PC-9 (cell line): ENCODE results near the gene TFAP2B. TPM values are rescaled to one million over a fixed set of nuclear protein-coding genes. Genes with fewer than 3 reads are reported as not detected.

ENCODE experiments used
- BruUV-seq: library from RNA; stranded (reverse); fragments of 400-500 nt; replicated peaks from 2 replicates; lab custom pipeline; 2021; lab: Mats Ljungman, UMichigan
- CTCF ChIA-PET: fragments of 300-600 bp; sonication (Branson Sonifier 250); formaldehyde crosslinking; loops from one replicate; lab custom pipeline; 2022; ENCODE audit warnings: antibody characterized with exemption; lab: Charles Lee
- POLR2A ChIA-PET: fragments of 300-600 bp; sonication (Branson Sonifier 250); formaldehyde crosslinking; loops from one replicate; lab custom pipeline; 2022; ENCODE audit warnings: antibody characterized with exemption; ENCODE audit not compliant: unreplicated experiment; lab: Charles Lee
- DNase-seq, 2 experiments: peaks; one replicate each; pipeline versions ENCODE4 v3.0.0 to v3.0.0-alpha.2; 2015 to 2022; ENCODE audit warnings: mixed read lengths in 1 of 2
- H2AFZ ChIP-seq: fragments of 200-600 bp; sonication (generic); 2 replicates; pipeline ENCODE4 v1.8.1; 2017; ENCODE audit warnings: antibody characterized with exemption
- H3F3A ChIP-seq: fragments of 200-600 bp; sonication (generic); 2 replicates; pipeline ENCODE4 v1.8.1; 2017; ENCODE audit warnings: antibody characterized with exemption, mild to moderate bottlenecking, low read depth; ENCODE audit not compliant: insufficient read depth
- H3K27ac ChIP-seq: fragments of 200-600 bp; sonication (generic); 2 replicates; pipeline ENCODE4 v1.6.1; 2016; ENCODE audit warnings: mixed run types
- H3K27me3 ChIP-seq: fragments of 200-600 bp; sonication (generic); 2 replicates; pipeline ENCODE4 v1.6.1; 2016; ENCODE audit warnings: low read depth, mixed run types; ENCODE audit not compliant: insufficient read depth
- H3K36me3 ChIP-seq: fragments of 200-600 bp; sonication (generic); 2 replicates; pipeline ENCODE4 v1.6.1; 2016; ENCODE audit warnings: low read depth, mixed run types
- H3K4me1 ChIP-seq: fragments of 200-600 bp; sonication (generic); replicated peaks from 2 replicates; pipeline ENCODE4 v1.6.1; 2016; ENCODE audit warnings: mixed run types; ENCODE audit not compliant: insufficient read depth
- H3K4me2 ChIP-seq: fragments of 200-600 bp; sonication (generic); 2 replicates; pipeline ENCODE4 v1.6.1; 2017; ENCODE audit warnings: mixed run types
- H3K4me3 ChIP-seq: fragments of 200-600 bp; sonication (generic); 2 replicates; pipeline ENCODE4 v1.6.1; 2016; ENCODE audit warnings: mixed run types
- H3K79me2 ChIP-seq: fragments of 200-600 bp; sonication (generic); 2 replicates; pipeline ENCODE4 v1.6.1; 2017; ENCODE audit warnings: low read depth, mixed run types
- H3K9me2 ChIP-seq: fragments of 200-600 bp; sonication (generic); 2 replicates; pipeline ENCODE4 v1.8.1; 2017; ENCODE audit warnings: mild to moderate bottlenecking; ENCODE audit not compliant: insufficient read depth
- H3K9me3 ChIP-seq: fragments of 200-600 bp; sonication (generic); 2 replicates; pipeline ENCODE4 v1.8.1; 2016; ENCODE audit warnings: low read depth; ENCODE audit not compliant: insufficient read depth
- H4K20me1 ChIP-seq: fragments of 200-600 bp; sonication (generic); 2 replicates; pipeline ENCODE4 v1.8.1; 2017; ENCODE audit not compliant: insufficient read depth
- CTCF ChIP-seq: fragments of 200-600 bp; sonication (generic); conservative IDR thresholded peaks from 2 replicates; pipeline ENCODE4 v1.6.1; 2017; ENCODE audit warnings: mixed run types, antibody characterized with exemption, mild to moderate bottlenecking, moderate library complexity
- EZH2 ChIP-seq: fragments of 200-600 bp; sonication (generic); IDR thresholded peaks from 2 replicates; pipeline ENCODE4 v1.8.0; 2017; ENCODE audit warnings: antibody characterized with exemption, low read depth
- intact Hi-C: fragments of 100-400 bp; cut with micrococcal nuclease; formaldehyde crosslinking; loops from one replicate; pipeline ENCODE4 v1.10.0; 2022; ENCODE audit not compliant: unreplicated experiment
- total RNA-seq: library from RNA; stranded (reverse); gene quantifications from 2 replicates; pipeline ENCODE4 v1.2.3, GENCODE V29; 2021

Gene TFAP2B
- total RNA-seq, 1 experiment from 2014 or later = not detected

GRCh38 chr6:50822078-50822476 is 3.4 kb downstream of the TFAP2B start:
- peaks cover 25% of the 10 kb centered on the region; the same call in 1 of the 2 replicates for H3K27me3 ChIP-seq

GRCh38 chr6:50823094-50823920 is 4.6 kb downstream of the TFAP2B start:
- BruUV-seq = no TSS peak
- Histone ChIP-seq H2AFZ (no peak overlapping the region), H3K27me3 (peaks cover 29% of the 10 kb centered on the region; the same call in 1 of the 2 replicates), H3F3A (no peaks in the 10 kb centered on the region), H3K4me2 (no peak overlapping the region), H4K20me1 (no peaks in the 10 kb centered on the region), H3K27ac (no peak overlapping the region), H3K9me3 (no peaks in the 10 kb centered on the region), H3K9me2 (no peaks in the 10 kb centered on the region), H3K36me3 (no peaks in the 10 kb centered on the region), H3K4me3 (no peak overlapping the region), H3K79me2 (no peaks in the 10 kb centered on the region), H3K4me1 (no peaks in the 10 kb centered on the region)
- CTCF ChIA-PET = no interaction called here
- intact Hi-C loops = no loop called here
- TF ChIP-seq EZH2 (no peak), CTCF (no peak)
- POLR2A ChIA-PET = no interaction called here
- DNase-seq = no peak

More at GRCh38 chr6:50822078-50822476, 3.4 kb downstream of the TFAP2B start:
- Histone ChIP-seq H2AFZ (no peak overlapping the region), H4K20me1 (no peaks in the 10 kb centered on the region), H3K4me3 (no peak overlapping the region), H3K9me3 (no peaks in the 10 kb centered on the region), H3K79me2 (no peaks in the 10 kb centered on the region), H3K27ac (no peak overlapping the region), H3K36me3 (no peaks in the 10 kb centered on the region), H3K9me2 (no peaks in the 10 kb centered on the region), H3F3A (no peaks in the 10 kb centered on the region), H3K4me2 (no peak overlapping the region), H3K4me1 (no peaks in the 10 kb centered on the region)
- no TSS peak for BruUV-seq
- ChIA-PET CTCF (no interaction called here), POLR2A (no interaction called here)
- no peak for DNase-seq
- no peak for TF ChIP-seq CTCF
- TF ChIP-seq EZH2 = no peak
- intact Hi-C loops = no loop called here

GRCh38 chr6:50824552-50824951 is 5.9 kb downstream of the TFAP2B start:
- no peaks in the 10 kb centered on the region for H3K36me3 ChIP-seq
- H3K27ac ChIP-seq = no peak overlapping the region
- no peaks in the 10 kb centered on the region for H3K9me3 ChIP-seq
- BruUV-seq = no TSS peak
- intact Hi-C loops = no loop called here
- no peaks in the 10 kb centered on the region for H3K4me1 ChIP-seq
- H3K79me2 ChIP-seq = no peaks in the 10 kb centered on the region
- ChIA-PET CTCF (no interaction called here), POLR2A (no interaction called here)
- H3K4me3 ChIP-seq = no peak overlapping the region
- no peak for TF ChIP-seq EZH2
- TF ChIP-seq CTCF = no peak
- no peaks in the 10 kb centered on the region for H3K9me2 ChIP-seq
- H2AFZ ChIP-seq = no peak overlapping the region
- H3F3A ChIP-seq = no peaks in the 10 kb centered on the region
- DNase-seq = no peak
- no peaks in the 10 kb centered on the region for H4K20me1 ChIP-seq
- H3K4me2 ChIP-seq = no peak overlapping the region
- H3K27me3 ChIP-seq = peaks cover 24% of the 10 kb centered on the region; the same call in 1 of the 2 replicates
